ENCODE results near the gene ELN. TPM values are rescaled to one million over a fixed set of nuclear protein-coding genes. Genes with fewer than 3 reads are reported as not detected.

ELN gene
- total RNA-seq, 1 experiment from 2014 or later = 0.26 TPM

- Histone ChIP-seq H3K27ac (ENCODE audit: low read length) (no peak overlapping the region), H3K27me3 (ENCODE audit: control insufficient read depth, insufficient read depth, low read length) (no peaks in the 10 kb centered on the region), H3K9me3 (ENCODE audit: control insufficient read depth, insufficient read depth, low read depth, low read length) (no peaks in the 10 kb centered on the region), H3K4me3 (ENCODE audit: low read depth in 2 of 2, low read length in 2 of 2) (no peak overlapping the region), H3K36me3 (ENCODE audit: control insufficient read depth, insufficient read depth, low read length) (no peaks in the 10 kb centered on the region), H3K4me1 (ENCODE audit: control insufficient read depth, insufficient read depth, low read length) (no peaks in the 10 kb centered on the region)
- no TSS peak for BruUV-seq (replicated peaks)
- in situ Hi-C loops (cut with HindIII; ENCODE audit: low pct_unique_long_range_greater_than_20kb, low sequenced_read_pairs) (no loop called here), intact Hi-C loops (cut with micrococcal nuclease; ENCODE audit: unreplicated experiment) (no loop called here)
- ATAC-seq (no peak), DNase-seq (ENCODE audit: low read depth, low spot score) (no peak)
- ChIA-PET CTCF (interaction anchor here (1.1 to 1.3 kb wide), 2 partner anchors 12 to 13 kb away, joined by 5 read pairs; no protein-coding TSS in a partner anchor), POLR2A (no interaction called here)
- TF ChIP-seq TCF7L2 (IDR thresholded peaks at IDR 0.05; ENCODE audit: low read depth, low read length) (no peak), CTCF (IDR thresholded peaks at IDR 0.05) (no peak), REST (IDR thresholded peaks at IDR 0.05; ENCODE audit: insufficient read depth in 1 of 2, low read depth in 2 of 2, low read length in 1 of 2) (no peak), SIN3A (IDR thresholded peaks at IDR 0.05; ENCODE audit: borderline replicate concordance, insufficient read depth, low read depth, low read length) (no peak), POLR2AphosphoS5 (IDR thresholded peaks at IDR 0.05; ENCODE audit: low read depth, low read length) (no peak)
Measured at GRCh38 chr7:74013539-74014272, 14.3 kb upstream of the ELN start.

- TF ChIP-seq POLR2AphosphoS5 (IDR thresholded peaks at IDR 0.05; ENCODE audit: low read depth, low read length) (no peak), SIN3A (IDR thresholded peaks at IDR 0.05; ENCODE audit: borderline replicate concordance, insufficient read depth, low read depth, low read length) (no peak), TCF7L2 (IDR thresholded peaks at IDR 0.05; ENCODE audit: low read depth, low read length) (no peak), REST (IDR thresholded peaks at IDR 0.05; ENCODE audit: insufficient read depth in 1 of 2, low read depth in 2 of 2, low read length in 1 of 2) (no peak), CTCF (IDR thresholded peaks at IDR 0.05) (no peak)
- in situ Hi-C loops (cut with HindIII; ENCODE audit: low pct_unique_long_range_greater_than_20kb, low sequenced_read_pairs) = no loop called here
- no peak overlapping the region for H3K4me3 ChIP-seq (ENCODE audit: low read depth in 2 of 2, low read length in 2 of 2)
- ChIA-PET CTCF (interaction anchor here (1.1 to 1.3 kb wide), 2 partner anchors 10 to 12 kb away, joined by 5 read pairs; no protein-coding TSS in a partner anchor), POLR2A (no interaction called here)
- intact Hi-C loops (cut with micrococcal nuclease; ENCODE audit: unreplicated experiment) = no loop called here
- BruUV-seq (replicated peaks) = no TSS peak
- ATAC-seq (no peak), DNase-seq (ENCODE audit: low read depth, low spot score) (no peak)
- H3K27ac ChIP-seq (ENCODE audit: low read length) = no peak overlapping the region
- H3K36me3 ChIP-seq (ENCODE audit: control insufficient read depth, insufficient read depth, low read length) = no peaks in the 10 kb centered on the region
- no peaks in the 10 kb centered on the region for H3K4me1 ChIP-seq (ENCODE audit: control insufficient read depth, insufficient read depth, low read length)
- no peaks in the 10 kb centered on the region for H3K9me3 ChIP-seq (ENCODE audit: control insufficient read depth, insufficient read depth, low read depth, low read length)
- H3K27me3 ChIP-seq (ENCODE audit: control insufficient read depth, insufficient read depth, low read length) = no peaks in the 10 kb centered on the region
Measured at GRCh38 chr7:74014931-74015330, 13.0 kb upstream of the ELN start.
